ENCODE results near the gene TFIP11.
"Not testable (repeated sequence)": the region's sequence is repeated elsewhere in the genome, so short reads cannot be mapped to it uniquely, and the experiment has no call there.

TFIP11 gene

GRCh38 chr22:26541167-26541819 lies 29.0 kb upstream of the TFIP11 start:
- peaks cover 30% of the 10 kb centered on the region for H3K36me3 ChIP-seq (ENCODE audit: control insufficient read depth, insufficient read depth, low read length, severe bottlenecking)
- H3K9ac ChIP-seq (ENCODE audit: low read length): no peak overlapping the region
- H3K27me3 ChIP-seq (replicated peaks; ENCODE audit: control insufficient read depth, insufficient read depth, low read length): no peaks in the 10 kb centered on the region
- no peak for DNase-seq (ENCODE audit: low read depth)
- peaks cover 6% of the 10 kb centered on the region for H3K4me1 ChIP-seq (ENCODE audit: control insufficient read depth, insufficient read depth, low read length)
- H3K9me3 ChIP-seq (ENCODE audit: control insufficient read depth, low read length): no peaks in the 10 kb centered on the region
- H3K4me3 ChIP-seq (ENCODE audit: low read length): no peak overlapping the region

DNA sequence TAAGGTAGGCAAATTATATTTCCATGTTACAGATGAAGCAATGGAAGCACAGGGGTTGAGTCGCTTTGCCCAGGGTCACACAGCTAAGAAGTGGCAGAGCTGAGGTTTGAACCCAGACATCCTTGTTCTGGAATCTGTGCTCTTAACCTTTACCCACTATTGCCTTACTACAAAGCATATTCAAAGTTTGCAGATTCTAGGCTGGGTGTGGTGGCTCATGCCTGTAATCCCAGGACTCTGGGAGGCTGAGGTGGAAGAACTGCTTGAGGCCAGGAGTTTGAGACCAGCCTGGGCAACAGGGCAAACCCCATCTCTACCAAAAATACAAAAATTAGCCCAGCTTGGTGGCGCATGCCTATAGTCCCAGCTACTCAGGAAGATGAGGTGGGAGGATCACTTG lies 27.8 kb upstream of the TFIP11 start:
- H3K4me3 ChIP-seq (ENCODE audit: low read length): no peak overlapping the region
- H3K36me3 ChIP-seq (ENCODE audit: control insufficient read depth, insufficient read depth, low read length, severe bottlenecking): peaks cover 39% of the 10 kb centered on the region
- DNase-seq (ENCODE audit: low read depth): no peak
- no peak overlapping the region for H3K9ac ChIP-seq (ENCODE audit: low read length)
- peaks cover 6% of the 10 kb centered on the region for H3K4me1 ChIP-seq (ENCODE audit: control insufficient read depth, insufficient read depth, low read length)
- no peaks in the 10 kb centered on the region for H3K9me3 ChIP-seq (ENCODE audit: control insufficient read depth, low read length)
- H3K27me3 ChIP-seq (replicated peaks; ENCODE audit: control insufficient read depth, insufficient read depth, low read length): no peaks in the 10 kb centered on the region

DNA sequence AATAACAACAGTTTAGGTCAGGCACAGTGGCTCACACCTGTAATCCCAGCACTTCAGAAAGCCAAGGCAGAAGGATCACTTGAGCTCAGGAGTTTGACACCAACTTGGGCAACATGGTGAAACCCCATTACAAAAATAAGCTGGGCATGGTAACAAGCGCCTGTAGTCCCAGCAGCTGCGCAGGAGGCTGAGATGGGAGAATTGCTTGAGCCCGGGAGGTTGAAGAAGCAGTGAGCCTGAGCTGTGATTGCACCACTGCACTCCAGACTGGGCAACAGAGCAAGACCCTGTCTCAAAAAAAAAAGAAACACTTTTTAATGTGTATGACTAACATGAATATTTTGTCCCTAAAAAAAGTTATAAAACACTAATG lies 24.5 kb upstream of the TFIP11 start:
- H3K9me3 ChIP-seq (ENCODE audit: control insufficient read depth, low read length): no peaks in the 10 kb centered on the region
- no peaks in the 10 kb centered on the region for H3K27me3 ChIP-seq (replicated peaks; ENCODE audit: control insufficient read depth, insufficient read depth, low read length)
- no peak overlapping the region for H3K4me3 ChIP-seq (ENCODE audit: low read length)
- H3K4me1 ChIP-seq (ENCODE audit: control insufficient read depth, insufficient read depth, low read length): no peaks in the 10 kb centered on the region
- H3K36me3 ChIP-seq (ENCODE audit: control insufficient read depth, insufficient read depth, low read length, severe bottlenecking): peaks cover 37% of the 10 kb centered on the region
- no peak overlapping the region for H3K9ac ChIP-seq (ENCODE audit: low read length)
- no peak for DNase-seq (ENCODE audit: low read depth)

DNA sequence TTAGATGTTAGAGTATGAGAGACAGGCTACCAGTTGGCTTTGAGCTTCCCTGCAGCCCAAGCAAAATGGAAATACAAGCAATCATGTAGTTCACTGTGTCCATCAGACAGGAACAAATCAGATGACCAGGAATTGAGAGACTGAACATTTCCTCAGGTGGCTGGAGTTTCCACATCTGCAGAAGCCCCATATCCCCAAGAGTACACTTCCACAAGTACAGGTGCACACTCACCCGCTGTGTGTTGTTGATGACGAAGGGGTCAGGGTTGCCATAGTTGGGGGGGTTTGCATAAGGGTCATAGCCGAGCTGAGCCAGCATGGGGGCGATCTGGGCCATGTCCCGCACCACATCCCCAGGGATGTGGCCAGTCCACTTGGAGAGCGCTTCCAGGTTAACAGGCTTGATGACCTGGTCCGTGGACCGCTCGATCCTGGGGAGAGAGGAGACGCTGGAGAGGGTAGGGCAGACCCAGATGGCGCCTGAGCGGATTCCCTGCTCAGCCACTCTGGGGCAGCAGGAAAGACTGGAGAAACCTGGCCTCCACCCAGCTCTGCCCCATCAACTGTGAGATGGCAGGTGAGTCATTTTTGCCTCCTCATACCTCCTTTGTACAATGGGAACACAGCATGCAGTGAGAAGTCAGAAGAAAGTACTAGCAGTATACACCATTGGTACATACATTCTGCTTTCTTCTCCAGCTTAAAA lies 23.9 kb upstream of the TFIP11 start:
- H3K27me3 ChIP-seq (replicated peaks; ENCODE audit: control insufficient read depth, insufficient read depth, low read length): no peaks in the 10 kb centered on the region
- peaks cover 42% of the 10 kb centered on the region for H3K36me3 ChIP-seq (ENCODE audit: control insufficient read depth, insufficient read depth, low read length, severe bottlenecking)
- H3K9ac ChIP-seq (ENCODE audit: low read length): no peak overlapping the region
- H3K4me1 ChIP-seq (ENCODE audit: control insufficient read depth, insufficient read depth, low read length): no peaks in the 10 kb centered on the region
- no peaks in the 10 kb centered on the region for H3K9me3 ChIP-seq (ENCODE audit: control insufficient read depth, low read length)
- no peak overlapping the region for H3K4me3 ChIP-seq (ENCODE audit: low read length)
- no peak for DNase-seq (ENCODE audit: low read depth)

DNA sequence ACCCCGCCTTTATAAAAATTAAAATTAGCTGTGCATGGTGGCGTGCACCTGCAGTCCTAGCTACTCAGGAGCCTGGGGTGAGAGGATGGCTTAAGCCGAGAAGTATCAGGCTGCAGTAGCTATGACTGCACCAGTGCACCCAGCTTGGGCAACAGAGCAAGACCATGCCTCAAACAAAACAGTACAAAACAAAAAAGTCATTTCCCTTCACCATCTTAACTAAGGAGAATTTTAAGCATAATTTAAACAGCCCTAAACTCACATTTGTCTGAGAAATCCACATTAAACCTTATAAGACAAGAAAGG lies 23.3 kb upstream of the TFIP11 start:
- Histone ChIP-seq H3K9ac (ENCODE audit: low read length) (no peak overlapping the region), H3K4me3 (ENCODE audit: low read length) (no peak overlapping the region), H3K4me1 (ENCODE audit: control insufficient read depth, insufficient read depth, low read length) (no peaks in the 10 kb centered on the region), H3K36me3 (ENCODE audit: control insufficient read depth, insufficient read depth, low read length, severe bottlenecking) (peaks cover 40% of the 10 kb centered on the region), H3K27me3 (replicated peaks; ENCODE audit: control insufficient read depth, insufficient read depth, low read length) (no peaks in the 10 kb centered on the region), H3K9me3 (ENCODE audit: control insufficient read depth, low read length) (no peaks in the 10 kb centered on the region)
- no peak for DNase-seq (ENCODE audit: low read depth)

GRCh38 chr22:26534874-26535602 lies 22.8 kb upstream of the TFIP11 start:
- Histone ChIP-seq H3K36me3 (ENCODE audit: control insufficient read depth, insufficient read depth, low read length, severe bottlenecking) (peaks cover 35% of the 10 kb centered on the region), H3K9ac (ENCODE audit: low read length) (no peak overlapping the region)

DNA sequence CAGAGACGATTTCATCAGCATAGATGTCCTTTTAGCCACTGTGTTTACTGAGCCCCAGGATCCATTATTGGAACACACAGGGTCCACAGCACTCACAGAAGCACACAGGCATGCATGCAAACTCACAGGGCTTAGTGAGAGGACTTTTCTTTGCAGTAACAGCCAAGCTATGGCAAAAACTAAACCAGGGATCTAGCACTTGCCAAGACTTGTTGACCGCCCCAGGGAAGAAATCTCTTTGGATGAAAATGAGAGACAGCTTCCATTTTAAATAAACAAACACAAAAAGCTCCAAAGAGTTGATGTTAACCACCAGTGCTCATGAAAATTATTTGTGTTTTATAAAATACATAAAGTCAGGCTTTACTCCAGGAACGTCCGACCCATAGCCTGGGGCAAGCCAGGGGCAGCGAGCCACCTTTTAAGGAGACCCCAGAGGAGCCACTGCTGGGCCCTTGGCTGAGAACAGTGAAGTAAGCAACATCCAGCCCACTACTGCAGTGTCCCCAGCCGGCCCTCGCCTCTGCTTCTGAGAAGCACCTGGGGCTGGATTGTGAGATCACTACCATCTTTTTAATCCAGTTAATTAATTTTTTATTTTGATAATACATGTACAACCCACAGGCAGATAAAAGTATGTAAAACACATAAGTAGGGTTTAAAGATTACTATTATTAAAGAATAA lies 22.0 kb upstream of the TFIP11 start:
- Histone ChIP-seq H3K4me1 (ENCODE audit: control insufficient read depth, insufficient read depth, low read length) (peaks cover 8% of the 10 kb centered on the region), H3K36me3 (ENCODE audit: control insufficient read depth, insufficient read depth, low read length, severe bottlenecking) (peaks cover 36% of the 10 kb centered on the region), H3K9me3 (ENCODE audit: control insufficient read depth, low read length) (no peaks in the 10 kb centered on the region), H3K9ac (ENCODE audit: low read length) (no peak overlapping the region), H3K4me3 (ENCODE audit: low read length) (no peak overlapping the region), H3K27me3 (replicated peaks; ENCODE audit: control insufficient read depth, insufficient read depth, low read length) (no peaks in the 10 kb centered on the region)
- DNase-seq (ENCODE audit: low read depth): no peak

More at GRCh38 chr22:26534874-26535602, 22.8 kb upstream of the TFIP11 start:
- Histone ChIP-seq H3K27me3 (replicated peaks; ENCODE audit: control insufficient read depth, insufficient read depth, low read length) (no peaks in the 10 kb centered on the region), H3K4me1 (ENCODE audit: control insufficient read depth, insufficient read depth, low read length) (peaks cover 1% of the 10 kb centered on the region), H3K9me3 (ENCODE audit: control insufficient read depth, low read length) (no peaks in the 10 kb centered on the region), H3K4me3 (ENCODE audit: low read length) (no peak overlapping the region)
- no peak for DNase-seq (ENCODE audit: low read depth)

GRCh38 chr22:26529345-26529744 lies 17.1 kb upstream of the TFIP11 start:
- peak; percentile 54 for DNase-seq (ENCODE audit: low read depth)

DNA sequence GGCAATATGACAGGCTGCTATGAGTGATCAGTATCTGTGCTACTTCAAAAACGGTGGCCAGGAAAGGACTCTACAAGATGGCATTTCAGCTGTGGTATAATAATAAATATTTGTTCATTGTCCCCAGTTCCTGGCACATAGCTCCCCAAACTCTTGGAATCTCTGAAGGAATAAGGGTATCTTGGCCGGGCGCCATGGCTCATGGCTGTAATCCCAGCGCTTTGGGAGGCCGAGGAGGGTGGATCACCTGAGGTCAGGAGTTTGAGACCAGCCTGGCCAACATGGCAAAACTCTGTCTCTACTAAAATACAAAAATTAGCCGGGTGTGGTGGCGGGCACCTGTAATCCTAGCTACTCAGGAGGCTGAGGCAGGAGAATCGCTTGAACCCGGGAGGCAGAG lies 16.2 kb upstream of the TFIP11 start:
- not testable (repeated sequence) for H3K9ac ChIP-seq (ENCODE audit: low read length); H3K4me1 ChIP-seq (ENCODE audit: control insufficient read depth, insufficient read depth, low read length); H3K9me3 ChIP-seq (ENCODE audit: control insufficient read depth, low read length); H3K27me3 ChIP-seq (replicated peaks; ENCODE audit: control insufficient read depth, insufficient read depth, low read length); DNase-seq (ENCODE audit: low read depth); H3K4me3 ChIP-seq (ENCODE audit: low read length)
- H3K36me3 ChIP-seq (ENCODE audit: control insufficient read depth, insufficient read depth, low read length, severe bottlenecking): peaks cover 51% of the 10 kb centered on the region

More at GRCh38 chr22:26529345-26529744, 17.1 kb upstream of the TFIP11 start:
- Histone ChIP-seq H3K4me3 (ENCODE audit: low read length) (no peak overlapping the region), H3K27me3 (replicated peaks; ENCODE audit: control insufficient read depth, insufficient read depth, low read length) (no peaks in the 10 kb centered on the region), H3K9ac (ENCODE audit: low read length) (no peak overlapping the region), H3K36me3 (ENCODE audit: control insufficient read depth, insufficient read depth, low read length, severe bottlenecking) (peaks cover 46% of the 10 kb centered on the region), H3K4me1 (ENCODE audit: control insufficient read depth, insufficient read depth, low read length) (peaks cover 8% of the 10 kb centered on the region), H3K9me3 (ENCODE audit: control insufficient read depth, low read length) (no peaks in the 10 kb centered on the region)

GRCh38 chr22:26527574-26528465 lies 15.5 kb upstream of the TFIP11 start:
- H3K4me1 ChIP-seq (ENCODE audit: control insufficient read depth, insufficient read depth, low read length): peaks cover 8% of the 10 kb centered on the region
- H3K9ac ChIP-seq (ENCODE audit: low read length): no peak overlapping the region
- no peaks in the 10 kb centered on the region for H3K9me3 ChIP-seq (ENCODE audit: control insufficient read depth, low read length)
- DNase-seq (ENCODE audit: low read depth): no peak
- H3K27me3 ChIP-seq (replicated peaks; ENCODE audit: control insufficient read depth, insufficient read depth, low read length): no peaks in the 10 kb centered on the region
- H3K36me3 ChIP-seq (ENCODE audit: control insufficient read depth, insufficient read depth, low read length, severe bottlenecking): peaks cover 51% of the 10 kb centered on the region
- H3K4me3 ChIP-seq (ENCODE audit: low read length): no peak overlapping the region
